ENCODE measurements around the gene ADISSP.

The ADISSP gene

GRCh38 chr20:3744037-3744436 is 23.5 kb downstream of the ADISSP start:
- Histone ChIP-seq H3K27ac (ENCODE audit: low read depth, low read length) (no peak overlapping the region), H3K4me1 (ENCODE audit: control insufficient read depth, insufficient read depth, low read length) (peaks cover 9% of the 10 kb centered on the region; the same call in 1 of the 2 replicates), H3K4me3 (ENCODE audit: low read depth, low read length) (no peak overlapping the region), H3K9me3 (ENCODE audit: control insufficient read depth, insufficient read depth, low read length) (no peaks in the 10 kb centered on the region), H3K27me3 (ENCODE audit: control insufficient read depth, insufficient read depth, low read length) (peaks cover 34% of the 10 kb centered on the region), H3K36me3 (ENCODE audit: control insufficient read depth, insufficient read depth, low read length) (no peaks in the 10 kb centered on the region), H3K9ac (ENCODE audit: low read depth, low read length) (no peak overlapping the region)

DNA sequence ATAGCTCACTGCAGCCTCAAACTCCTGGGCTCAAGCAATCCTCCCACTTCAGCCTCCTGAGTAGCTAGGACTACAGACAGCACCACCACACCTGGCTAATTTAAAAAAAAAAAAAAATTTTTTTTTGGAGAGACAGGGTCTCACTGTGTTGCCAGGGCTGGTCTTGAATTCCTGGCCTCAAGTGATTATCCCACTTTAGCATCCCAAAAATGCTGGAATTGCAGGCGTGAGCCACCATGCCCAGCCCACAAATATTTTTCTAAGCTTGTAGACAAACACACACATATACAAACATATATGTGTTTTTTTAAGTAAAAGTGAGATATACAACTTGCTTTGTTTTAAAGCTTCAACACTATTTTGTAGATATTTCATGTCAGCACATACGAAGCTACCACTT is 24.3 kb downstream of the ADISSP start:
- H3K36me3 ChIP-seq (ENCODE audit: control insufficient read depth, insufficient read depth, low read length): no peaks in the 10 kb centered on the region
- H3K4me3 ChIP-seq (ENCODE audit: low read depth, low read length): no peak overlapping the region
- H3K27ac ChIP-seq (ENCODE audit: low read depth, low read length): no peak overlapping the region
- no peak overlapping the region for H3K9ac ChIP-seq (ENCODE audit: low read depth, low read length)
- no peaks in the 10 kb centered on the region for H3K9me3 ChIP-seq (ENCODE audit: control insufficient read depth, insufficient read depth, low read length)
- H3K27me3 ChIP-seq (ENCODE audit: control insufficient read depth, insufficient read depth, low read length): peaks cover 26% of the 10 kb centered on the region
- peaks cover 9% of the 10 kb centered on the region; the same call in 1 of the 2 replicates for H3K4me1 ChIP-seq (ENCODE audit: control insufficient read depth, insufficient read depth, low read length)

- peaks cover 9% of the 10 kb centered on the region; the same call in 1 of the 2 replicates for H3K4me1 ChIP-seq (ENCODE audit: control insufficient read depth, insufficient read depth, low read length)
- no peak overlapping the region for H3K4me3 ChIP-seq (ENCODE audit: low read depth, low read length)
- H3K27ac ChIP-seq (ENCODE audit: low read depth, low read length): no peak overlapping the region
- no peak overlapping the region for H3K9ac ChIP-seq (ENCODE audit: low read depth, low read length)
- no peaks in the 10 kb centered on the region for H3K9me3 ChIP-seq (ENCODE audit: control insufficient read depth, insufficient read depth, low read length)
- peaks cover 17% of the 10 kb centered on the region for H3K27me3 ChIP-seq (ENCODE audit: control insufficient read depth, insufficient read depth, low read length)
- H3K36me3 ChIP-seq (ENCODE audit: control insufficient read depth, insufficient read depth, low read length): no peaks in the 10 kb centered on the region
Measured at GRCh38 chr20:3741836-3742458, 25.6 kb downstream of the ADISSP start.

- Histone ChIP-seq H3K4me1 (ENCODE audit: control insufficient read depth, insufficient read depth, low read length) (peaks cover 9% of the 10 kb centered on the region; the same call in 1 of the 2 replicates), H3K36me3 (ENCODE audit: control insufficient read depth, insufficient read depth, low read length) (no peaks in the 10 kb centered on the region), H3K27me3 (ENCODE audit: control insufficient read depth, insufficient read depth, low read length) (peaks cover 12% of the 10 kb centered on the region), H3K4me3 (ENCODE audit: low read depth, low read length) (no peak overlapping the region), H3K9ac (ENCODE audit: low read depth, low read length) (no peak overlapping the region), H3K27ac (ENCODE audit: low read depth, low read length) (no peak overlapping the region), H3K9me3 (ENCODE audit: control insufficient read depth, insufficient read depth, low read length) (no peaks in the 10 kb centered on the region)
Measured at GRCh38 chr20:3740615-3741301, 26.8 kb downstream of the ADISSP start.

GRCh38 chr20:3739926-3740451 is 27.6 kb downstream of the ADISSP start:
- H3K27me3 ChIP-seq (ENCODE audit: control insufficient read depth, insufficient read depth, low read length): peaks cover 6% of the 10 kb centered on the region; the same call in 1 of the 2 replicates
- H3K9ac ChIP-seq (ENCODE audit: low read depth, low read length): no peak overlapping the region
- H3K4me3 ChIP-seq (ENCODE audit: low read depth, low read length): no peak overlapping the region
- H3K4me1 ChIP-seq (ENCODE audit: control insufficient read depth, insufficient read depth, low read length): 0 out of 2 replicates have a peak, but pooled peaks cover 4% of the 10 kb centered on the region
- H3K27ac ChIP-seq (ENCODE audit: low read depth, low read length): no peak overlapping the region
- no peaks in the 10 kb centered on the region for H3K9me3 ChIP-seq (ENCODE audit: control insufficient read depth, insufficient read depth, low read length)
- no peaks in the 10 kb centered on the region for H3K36me3 ChIP-seq (ENCODE audit: control insufficient read depth, insufficient read depth, low read length)

DNA sequence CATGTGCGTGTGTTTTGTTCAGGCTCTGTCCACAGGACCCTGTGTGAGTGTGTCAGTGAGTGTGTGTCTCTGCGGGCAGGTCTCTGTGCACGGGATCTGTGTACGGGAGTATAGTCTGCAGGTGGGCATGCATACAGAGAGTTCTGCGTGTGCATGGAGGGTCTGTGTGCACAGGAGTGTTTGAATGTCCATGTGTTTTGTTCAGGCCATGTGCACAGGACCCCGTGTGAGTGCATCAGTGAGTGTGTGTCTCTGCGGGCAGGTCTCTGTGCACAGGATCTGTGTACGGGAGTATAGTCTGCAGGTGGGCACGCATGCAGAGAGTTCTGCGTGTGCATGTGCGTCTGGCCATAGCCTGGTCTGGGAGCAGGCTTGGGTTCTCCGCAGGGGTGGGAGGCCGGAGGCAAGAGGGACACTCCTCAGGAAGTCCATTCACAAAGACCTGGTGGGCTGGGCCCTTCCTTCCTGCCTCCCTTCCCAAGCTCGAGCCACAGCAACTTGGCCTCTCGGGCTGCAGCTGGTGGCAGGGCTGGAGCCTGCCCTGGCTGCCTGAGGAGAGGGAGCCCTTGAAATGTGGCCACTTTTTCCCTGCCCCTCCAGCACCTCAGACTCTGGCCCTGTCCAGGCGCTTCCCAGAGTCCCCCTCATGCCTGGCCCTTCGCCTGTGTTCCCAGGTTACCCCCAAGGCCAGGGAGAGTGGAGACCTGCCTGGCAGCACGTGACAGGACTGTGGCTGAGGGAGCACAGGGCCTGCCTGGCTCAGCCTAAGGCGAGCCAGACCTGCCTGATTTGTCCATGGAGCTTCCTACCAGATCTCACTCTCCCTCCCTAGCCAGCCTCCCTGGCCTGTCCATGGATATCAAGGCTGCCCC is 28.3 kb downstream of the ADISSP start:
- Histone ChIP-seq H3K9ac (ENCODE audit: low read depth, low read length) (no peak overlapping the region), H3K4me1 (ENCODE audit: control insufficient read depth, insufficient read depth, low read length) (0 out of 2 replicates have a peak, but pooled peaks cover 4% of the 10 kb centered on the region), H3K27me3 (ENCODE audit: control insufficient read depth, insufficient read depth, low read length) (peaks cover 2% of the 10 kb centered on the region; the same call in 1 of the 2 replicates), H3K36me3 (ENCODE audit: control insufficient read depth, insufficient read depth, low read length) (no peaks in the 10 kb centered on the region), H3K9me3 (ENCODE audit: control insufficient read depth, insufficient read depth, low read length) (no peaks in the 10 kb centered on the region), H3K4me3 (ENCODE audit: low read depth, low read length) (no peak overlapping the region), H3K27ac (ENCODE audit: low read depth, low read length) (no peak overlapping the region)

DNA sequence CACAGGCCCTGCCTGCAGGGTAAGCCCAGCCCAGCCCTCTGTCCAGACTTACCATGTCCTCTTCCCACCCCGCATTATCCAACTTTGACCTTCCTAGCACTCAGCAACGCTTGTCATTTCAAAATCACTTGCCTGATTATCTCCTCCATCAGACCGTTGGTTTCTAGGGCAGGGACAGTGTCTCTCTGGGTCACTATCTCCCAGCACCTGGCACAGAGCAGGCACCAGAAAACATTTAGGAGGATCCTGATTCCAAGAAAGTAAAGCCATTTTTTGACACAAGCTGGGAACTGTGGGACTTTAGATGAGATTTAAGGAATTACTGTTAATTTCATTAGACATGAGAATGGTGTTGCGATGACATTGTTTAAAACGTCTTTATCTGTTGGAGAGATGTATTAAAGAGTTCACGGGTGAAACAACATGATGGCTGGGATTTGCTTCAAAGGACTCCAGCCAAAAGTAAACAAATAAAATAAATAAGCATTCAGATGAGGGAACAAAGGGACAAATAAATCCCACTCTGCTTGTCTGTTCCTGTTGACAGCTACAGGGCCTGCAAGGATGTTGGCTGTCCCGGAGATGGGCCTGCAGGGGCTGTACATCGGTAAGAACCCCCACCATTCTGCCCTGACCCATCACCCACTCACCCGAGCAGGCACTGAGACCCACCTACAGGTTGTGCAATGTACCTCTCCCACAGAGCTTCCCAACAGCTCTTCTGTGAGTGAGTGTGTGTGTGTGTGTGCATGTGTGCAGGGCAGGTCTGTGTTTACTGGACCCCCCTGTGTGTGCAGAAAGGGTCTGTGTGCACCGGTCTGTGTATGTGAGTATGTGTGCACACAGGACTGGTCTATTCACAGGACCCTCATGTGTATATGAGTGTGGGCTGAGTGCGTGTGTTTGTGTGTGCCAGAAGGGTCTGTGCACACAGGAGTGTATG is 29.2 kb downstream of the ADISSP start:
- H3K4me3 ChIP-seq (ENCODE audit: low read depth, low read length): no peak overlapping the region
- H3K4me1 ChIP-seq (ENCODE audit: control insufficient read depth, insufficient read depth, low read length): 0 out of 2 replicates have a peak, but pooled peaks cover 4% of the 10 kb centered on the region
- H3K9ac ChIP-seq (ENCODE audit: low read depth, low read length): no peak overlapping the region
- peaks cover 4% of the 10 kb centered on the region for H3K27me3 ChIP-seq (ENCODE audit: control insufficient read depth, insufficient read depth, low read length)
- H3K36me3 ChIP-seq (ENCODE audit: control insufficient read depth, insufficient read depth, low read length): no peaks in the 10 kb centered on the region
- H3K9me3 ChIP-seq (ENCODE audit: control insufficient read depth, insufficient read depth, low read length): no peaks in the 10 kb centered on the region
- no peak overlapping the region for H3K27ac ChIP-seq (ENCODE audit: low read depth, low read length)

- Histone ChIP-seq H3K27me3 (ENCODE audit: control insufficient read depth, insufficient read depth, low read length) (peaks cover 26% of the 10 kb centered on the region), H3K36me3 (ENCODE audit: control insufficient read depth, insufficient read depth, low read length) (no peaks in the 10 kb centered on the region), H3K27ac (ENCODE audit: low read depth, low read length) (no peak overlapping the region), H3K4me3 (ENCODE audit: low read depth, low read length) (no peak overlapping the region), H3K9ac (ENCODE audit: low read depth, low read length) (no peak overlapping the region), H3K4me1 (ENCODE audit: control insufficient read depth, insufficient read depth, low read length) (no peaks in the 10 kb centered on the region; the same call in 1 of the 2 replicates), H3K9me3 (ENCODE audit: control insufficient read depth, insufficient read depth, low read length) (no peaks in the 10 kb centered on the region)
Measured at GRCh38 chr20:3735768-3736167, 31.8 kb downstream of the ADISSP start.

GRCh38 chr20:3734111-3734843 is 33.3 kb downstream of the ADISSP start:
- Histone ChIP-seq H3K9ac (ENCODE audit: low read depth, low read length) (no peak overlapping the region), H3K4me3 (ENCODE audit: low read depth, low read length) (no peak overlapping the region), H3K27ac (ENCODE audit: low read depth, low read length) (no peak overlapping the region), H3K4me1 (ENCODE audit: control insufficient read depth, insufficient read depth, low read length) (no peaks in the 10 kb centered on the region; the same call in 1 of the 2 replicates), H3K36me3 (ENCODE audit: control insufficient read depth, insufficient read depth, low read length) (no peaks in the 10 kb centered on the region), H3K9me3 (ENCODE audit: control insufficient read depth, insufficient read depth, low read length) (no peaks in the 10 kb centered on the region), H3K27me3 (ENCODE audit: control insufficient read depth, insufficient read depth, low read length) (peaks cover 27% of the 10 kb centered on the region)
